Epithelial cell of esophagus (primary cell): ENCODE measurements around the gene MACROD2.

Experiments
- DNase-seq: peaks from one replicate; pipeline ENCODE4 v3.0.0; 2010; ENCODE audit warnings: low read depth
- H3K4me3 ChIP-seq: 2 replicates; pipeline ENCODE4 v1.5.1; 2011; ENCODE audit warnings: mild to moderate bottlenecking, low read length, control low read depth
- CTCF ChIP-seq: IDR thresholded peaks from 2 replicates; pipeline ENCODE4 v1.5.1; 2011; ENCODE audit warnings: low read depth, mild to moderate bottlenecking, low read length, control low read depth, inconsistent platforms; ENCODE audit not compliant: insufficient read depth; ENCODE audit errors: missing control alignments

The MACROD2 gene

DNA sequence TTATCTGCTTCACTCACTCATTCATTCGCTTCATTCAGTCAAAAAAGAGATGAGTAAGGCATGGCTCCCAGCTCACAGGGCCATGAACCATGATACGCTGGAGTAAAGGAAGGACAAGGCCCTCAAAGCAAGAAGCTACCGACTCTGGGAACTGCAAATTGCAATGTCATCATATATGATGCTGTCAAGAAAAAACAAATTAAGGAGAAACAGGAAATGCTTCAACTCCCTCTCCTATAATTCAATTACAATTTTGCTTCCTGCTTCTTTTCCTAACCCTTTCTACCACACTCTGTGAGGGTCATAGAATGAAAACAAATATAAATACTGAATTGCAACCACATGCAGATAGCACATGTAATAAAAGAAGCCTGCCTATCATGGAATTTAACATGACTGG is 1067.8 kb downstream of the MACROD2 start:
- TF ChIP-seq CTCF, result no peak
- no peak for DNase-seq
- no peak overlapping the region for H3K4me3 ChIP-seq

GRCh38 chr20:15064741-15065140 is 1069.4 kb downstream of the MACROD2 start:
- no peak overlapping the region for H3K4me3 ChIP-seq
- TF ChIP-seq CTCF, result no peak
- DNase-seq, result no peak

DNA sequence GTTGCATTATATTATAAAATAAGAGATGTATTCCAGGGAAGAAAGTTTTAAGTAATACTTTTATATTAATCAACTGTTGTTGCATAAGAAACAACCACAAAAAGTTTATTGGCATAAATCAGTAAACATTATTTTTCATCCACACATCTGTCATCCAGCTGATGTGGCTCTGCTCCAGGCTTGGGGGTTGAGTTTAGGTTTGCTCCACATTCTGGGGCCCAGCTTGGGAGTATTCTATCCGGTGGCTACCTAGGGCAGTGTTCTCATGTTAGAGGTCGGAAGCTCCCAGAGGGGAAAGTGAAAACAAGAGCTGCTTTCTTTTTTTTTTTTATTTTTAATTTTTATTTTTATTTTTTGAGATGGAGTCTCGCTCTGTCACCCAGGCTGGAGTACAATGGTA is 1070.5 kb downstream of the MACROD2 start:
- H3K4me3 ChIP-seq, result no peak overlapping the region
- DNase-seq, result no peak
- no peak for TF ChIP-seq CTCF

GRCh38 chr20:15068486-15068885 is 1073.2 kb downstream of the MACROD2 start:
- H3K4me3 ChIP-seq, result no peak overlapping the region
- TF ChIP-seq CTCF, result no peak
- DNase-seq, result no peak

- TF ChIP-seq CTCF, result no peak
- DNase-seq, result no peak
Measured at GRCh38 chr20:15069355-15069754, 1074.0 kb downstream of the MACROD2 start.

DNA sequence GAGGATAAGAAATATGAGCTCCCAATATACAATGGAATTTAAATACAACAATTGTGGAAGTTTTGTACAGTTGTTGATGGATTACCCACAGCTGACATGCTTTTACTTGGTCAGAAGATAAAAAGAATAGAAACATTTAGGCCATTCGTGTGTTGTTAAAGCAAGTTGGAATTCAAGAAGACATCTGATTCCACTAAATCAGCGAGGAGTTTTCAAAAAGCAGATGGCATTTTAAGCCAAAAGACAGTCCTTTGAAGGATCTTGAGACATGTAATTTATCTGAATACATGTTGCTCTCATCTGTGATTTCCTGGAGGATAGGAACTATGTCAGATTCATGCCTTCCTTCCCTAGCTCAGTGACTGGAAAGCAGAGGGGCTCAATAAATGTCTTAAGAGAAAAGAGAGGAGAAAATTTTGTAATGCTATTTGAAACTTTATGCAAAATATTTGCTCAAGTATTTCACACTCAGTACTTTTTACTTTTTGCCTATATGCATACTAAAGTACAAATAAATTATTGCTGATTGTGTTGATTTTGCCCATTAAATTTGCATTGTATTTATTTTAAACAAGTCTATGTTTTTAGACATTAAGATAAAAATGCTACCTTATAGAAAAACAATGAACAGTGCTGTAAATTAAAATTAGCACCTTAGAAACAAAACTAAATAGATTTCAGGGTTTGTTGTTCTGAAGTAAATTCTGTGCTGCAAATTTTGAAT is 1075.9 kb downstream of the MACROD2 start:
- TF ChIP-seq CTCF, result no peak
- H3K4me3 ChIP-seq, result no peak overlapping the region
- no peak for DNase-seq

More at GRCh38 chr20:15069355-15069754, 1074.0 kb downstream of the MACROD2 start:
- no peak overlapping the region for H3K4me3 ChIP-seq

- no peak overlapping the region for H3K4me3 ChIP-seq
- TF ChIP-seq CTCF, result no peak
- DNase-seq, result no peak
Measured at GRCh38 chr20:15072316-15072715, 1077.0 kb downstream of the MACROD2 start.
